Measurements from ENCODE around the gene CST3.
A peak's percentile ranks its signal among the peaks of the same experiment; 100 is the strongest.
"Not testable (repeated sequence)": the region's sequence is repeated elsewhere in the genome, so short reads cannot be mapped to it uniquely, and the experiment has no call there.

Gene CST3

DNA sequence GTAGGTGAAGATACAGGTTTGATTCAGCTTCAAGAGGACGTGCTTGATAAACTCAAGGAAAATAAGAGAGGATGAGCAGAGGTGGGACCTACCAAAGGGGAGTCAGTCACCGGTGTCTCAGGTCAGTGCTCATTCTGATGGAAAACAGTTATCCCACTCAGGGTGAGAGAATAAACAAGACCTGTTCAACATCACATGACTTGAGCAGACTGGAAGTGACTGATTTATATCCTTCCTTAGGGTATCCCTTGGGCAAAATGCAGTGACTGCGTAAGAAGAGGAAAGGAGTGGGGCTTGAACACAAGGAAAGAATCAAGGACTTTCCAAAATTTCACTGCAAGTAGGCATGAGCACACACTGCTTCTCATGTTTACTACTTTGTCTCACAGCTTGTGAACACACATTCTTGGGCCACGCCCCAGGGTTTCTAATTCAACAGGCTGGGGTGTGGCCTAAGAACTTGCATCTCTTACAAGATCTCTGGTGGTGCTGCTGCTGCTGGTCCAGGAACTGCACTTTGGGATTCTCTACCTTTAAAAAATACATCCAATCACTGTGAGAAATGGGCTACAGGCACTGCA is 11.6 kb downstream of the CST3 start:
- TF ChIP-seq CTCF (IDR thresholded peaks at IDR 0.05; ENCODE audit: low read depth, low read length): no peak
- H3K4me3 ChIP-seq (ENCODE audit: low read depth, low read length): no peak overlapping the region

DNA sequence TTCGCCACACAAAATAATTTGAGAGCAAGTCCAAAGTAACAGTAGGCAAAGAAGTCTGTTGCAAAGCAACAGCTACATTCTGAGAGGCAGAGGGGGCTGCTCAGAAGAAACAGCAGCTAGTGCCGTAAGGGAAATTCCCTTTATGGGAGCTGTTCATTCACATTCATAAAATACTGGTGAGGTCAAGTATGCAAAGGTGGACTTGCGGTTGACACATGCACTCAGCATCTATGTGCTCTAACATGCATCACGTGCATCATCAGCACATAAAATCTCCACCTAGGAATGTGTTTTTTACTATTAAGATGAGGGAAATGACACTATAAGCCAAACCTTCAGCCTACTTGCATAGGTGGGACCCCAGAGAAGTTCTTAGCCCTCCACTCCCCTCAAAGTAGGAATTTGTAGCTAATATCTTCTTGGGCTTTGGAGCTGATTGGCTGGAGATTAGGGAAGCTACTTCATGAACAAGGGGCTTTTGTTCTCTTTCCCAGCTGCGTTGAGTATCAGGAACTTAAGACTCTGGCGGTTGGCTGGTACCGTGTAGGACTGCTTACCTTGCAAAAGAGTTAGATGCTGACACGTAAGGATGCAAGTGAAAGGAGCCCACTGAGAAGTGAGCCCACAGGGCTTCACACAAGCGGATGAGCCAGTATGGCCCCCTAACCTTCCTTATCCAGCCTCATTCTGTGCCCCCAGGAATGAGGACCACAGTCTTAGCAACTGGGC is 12.4 kb downstream of the CST3 start:
- no peak for TF ChIP-seq CTCF (IDR thresholded peaks at IDR 0.05; ENCODE audit: low read depth, low read length)
- H3K4me3 ChIP-seq (ENCODE audit: low read depth, low read length): no peak overlapping the region

GRCh38 chr20:23624324-23624691 is 13.4 kb downstream of the CST3 start:
- H3K4me3 ChIP-seq (ENCODE audit: low read depth, low read length): no peak overlapping the region
- TF ChIP-seq CTCF (IDR thresholded peaks at IDR 0.05; ENCODE audit: low read depth, low read length): no peak

GRCh38 chr20:23623666-23624323 is 14.0 kb downstream of the CST3 start:
- no peak overlapping the region for H3K4me3 ChIP-seq (ENCODE audit: low read depth, low read length)
- no peak for TF ChIP-seq CTCF (IDR thresholded peaks at IDR 0.05; ENCODE audit: low read depth, low read length)

- peak overlapping the region; percentile 57 for H3K4me3 ChIP-seq (ENCODE audit: low read depth, low read length)
- TF ChIP-seq CTCF (IDR thresholded peaks at IDR 0.05; ENCODE audit: low read depth, low read length): no peak
Observed at GRCh38 chr20:23622839-23623343, 14.9 kb downstream of the CST3 start.

- peak overlapping the region; percentile 57 for H3K4me3 ChIP-seq (ENCODE audit: low read depth, low read length)
Observed at GRCh38 chr20:23622401-23622800, 15.4 kb downstream of the CST3 start.

DNA sequence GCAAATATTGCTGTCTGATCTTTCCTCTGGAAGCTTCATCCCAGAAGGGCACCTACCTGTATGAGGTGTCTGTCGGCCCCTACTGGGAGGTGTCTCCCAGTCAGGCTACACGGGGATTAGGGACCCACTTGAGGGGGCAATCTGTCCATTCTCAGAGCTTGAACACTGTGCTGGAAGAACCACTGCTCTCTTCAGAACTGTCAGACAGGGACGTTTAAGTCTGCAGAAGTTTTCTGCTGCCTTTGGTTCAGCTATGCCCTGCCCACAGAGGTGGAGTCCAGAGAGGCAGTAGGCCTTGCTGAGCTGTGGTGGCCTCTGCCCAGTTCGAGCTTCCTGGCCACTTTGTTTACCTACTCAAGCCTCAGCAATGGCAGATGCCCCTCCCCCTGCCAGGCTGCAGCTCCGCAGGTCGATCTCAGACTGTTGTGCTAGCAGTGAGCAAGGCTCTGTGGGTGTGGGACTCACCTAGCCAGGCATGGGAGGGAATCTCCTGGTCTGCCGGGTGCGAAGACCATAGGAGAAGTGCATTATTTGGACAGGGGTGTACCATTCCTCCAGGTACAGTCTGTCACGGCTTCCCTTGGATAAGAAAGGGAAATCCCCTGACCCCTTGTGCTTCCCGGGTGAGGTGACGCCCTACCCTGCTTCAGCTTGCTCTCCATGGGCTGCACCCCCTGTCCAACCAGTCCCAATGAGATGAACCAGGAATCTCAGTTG is 16.9 kb downstream of the CST3 start:
- not testable (repeated sequence) for H3K4me3 ChIP-seq (ENCODE audit: low read depth, low read length)

- TF ChIP-seq CTCF (IDR thresholded peaks at IDR 0.05; ENCODE audit: low read depth, low read length): no peak
- H3K4me3 ChIP-seq (ENCODE audit: low read depth, low read length): no peak overlapping the region
Observed at GRCh38 chr20:23614163-23614562, 23.6 kb downstream of the CST3 start.
